HG03442 (cell line): Measurements from ENCODE around the gene PDC.
A peak's percentile ranks its signal among the peaks of the same experiment; 100 is the strongest.
"Not testable (repeated sequence)": the region's sequence is repeated elsewhere in the genome, so short reads cannot be mapped to it uniquely, and the experiment has no call there.

Source experiments
- ATAC-seq: cut with Tn5 transposase; IDR thresholded peaks from one replicate; pipeline ENCODE4 v1.9.1; 2021; ENCODE audit warnings: mild to moderate bottlenecking, moderate library complexity; ENCODE audit not compliant: unreplicated experiment

PDC gene

GRCh38 chr1:186404454-186405051, 56.4 kb downstream of the PDC start:
- ATAC-seq, result peak; percentile 64

DNA sequence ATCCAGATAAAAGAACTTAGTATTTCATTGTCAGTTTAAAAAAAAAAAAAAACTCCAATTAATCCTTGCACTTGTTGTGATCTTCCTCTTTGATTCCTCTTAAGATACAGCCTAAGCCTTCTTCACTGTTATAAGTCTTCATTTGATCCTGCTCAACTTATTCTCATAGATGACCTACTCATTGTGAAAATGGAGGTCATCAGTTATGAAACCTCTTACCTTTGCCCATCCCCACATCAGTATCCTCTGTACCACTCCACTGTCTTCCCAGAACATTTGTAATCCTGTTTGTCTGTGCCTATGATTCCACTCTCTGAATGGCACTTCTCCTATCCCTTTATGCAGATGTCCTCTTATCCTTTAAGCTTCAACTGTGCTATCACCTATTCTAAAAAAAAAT, 57.3 kb downstream of the PDC start:
- ATAC-seq, result no peak

DNA sequence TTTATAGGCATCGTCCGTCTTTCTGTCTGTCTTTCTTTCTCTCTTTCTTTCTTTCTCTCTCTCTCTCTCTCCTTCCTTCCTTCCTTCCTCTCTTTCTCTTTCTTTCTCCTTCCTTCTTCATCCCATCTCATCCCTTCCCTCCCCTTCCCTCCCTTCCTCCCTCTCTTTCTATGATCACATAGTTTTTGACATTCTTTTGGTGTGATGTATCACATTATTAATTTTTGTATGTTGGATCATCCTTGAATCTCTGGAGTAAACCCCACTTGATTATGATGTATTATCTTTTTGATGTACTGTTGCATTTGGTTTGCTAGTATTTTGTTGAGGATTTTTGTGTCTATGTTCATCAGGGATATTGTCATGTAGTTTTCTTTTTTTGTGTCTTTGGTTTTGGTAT, 59.5 kb downstream of the PDC start:
- ATAC-seq, result not testable (repeated sequence)
